Measurements from ENCODE around the gene ELOVL1. TPM values are rescaled to one million over a fixed set of nuclear protein-coding genes. Genes with fewer than 3 reads are reported as not detected.
A peak's percentile ranks its signal among the peaks of the same experiment; 100 is the strongest.

The ELOVL1 gene
- total RNA-seq, 1 experiment from 2014 or later = 21.6 TPM

- no peaks in the 10 kb centered on the region for H3K27me3 ChIP-seq (ENCODE audit: insufficient read depth, low read length)
- no peaks in the 10 kb centered on the region for H3K79me2 ChIP-seq (ENCODE audit: insufficient read depth, low read length)
- no peak overlapping the region for H2BK20ac ChIP-seq (ENCODE audit: low read depth, low read length, poor library complexity, severe bottlenecking)
- Mint-ChIP-seq H3K4me3 (no peak overlapping the region), H3K27me3 (ENCODE audit: low read depth) (peaks cover 5% of the 10 kb centered on the region; the same call in 1 of the 2 replicates), H3K4me1 (peaks cover 12 to 21% of the 10 kb centered on the region in 2 experiments), H3K36me3 (ENCODE audit: insufficient read depth in 1 of 3, low read depth in 3 of 3) (peaks cover 0 to 8% (median 5%) of the 10 kb centered on the region in 3 experiments; a peak in 5 of 7 replicates), H3K27ac (peak overlapping the region in 1 of 3 experiments; percentile 87; a peak in 1 of 7 replicates), H3K9me3 (peaks cover 14 to 19% of the 10 kb centered on the region in 2 experiments)
- no peak for TF ChIP-seq CTCF (conservative IDR thresholded peaks at IDR 0.05)
- no peak overlapping the region for H3K9ac ChIP-seq (ENCODE audit: extremely low read depth, insufficient read length, low read length)
- no peak overlapping the region for H3K14ac ChIP-seq (ENCODE audit: insufficient read depth, low read length)
- H3K23me2 ChIP-seq (ENCODE audit: insufficient read length, low read depth, low read length, poor library complexity, severe bottlenecking) = no peaks in the 10 kb centered on the region
- H2BK5ac ChIP-seq (ENCODE audit: insufficient read length, low read length) = no peak overlapping the region
- H3K9me3 ChIP-seq (ENCODE audit: control insufficient read depth, low read depth, low read length) = no peaks in the 10 kb centered on the region
- H3K18ac ChIP-seq (ENCODE audit: insufficient read length, low read depth, low read length) = no peak overlapping the region
- H3T11ph ChIP-seq (ENCODE audit: low read length) = no peak overlapping the region
- H3K23ac ChIP-seq (ENCODE audit: insufficient read length, low read depth, low read length) = no peak overlapping the region
- H4K8ac ChIP-seq (replicated peaks; ENCODE audit: insufficient read length, low read depth, low read length) = no peak overlapping the region
- no peak overlapping the region for H2AFZ ChIP-seq (ENCODE audit: low read length)
- no peaks in the 10 kb centered on the region for H3K4me1 ChIP-seq (ENCODE audit: insufficient read depth, low read length)
- H4K20me1 ChIP-seq (ENCODE audit: control insufficient read depth, insufficient read depth, insufficient read length) = no peaks in the 10 kb centered on the region
- no peaks in the 10 kb centered on the region for H3K79me1 ChIP-seq (ENCODE audit: insufficient read depth, low read depth, low read length, poor library complexity, severe bottlenecking)
- no peak overlapping the region for H3K27ac ChIP-seq (ENCODE audit: insufficient read length, low read depth, low read length)
- no peak overlapping the region for H3K56ac ChIP-seq (ENCODE audit: insufficient read length, low read depth, low read length)
- no peak overlapping the region for H2BK12ac ChIP-seq (ENCODE audit: insufficient read length, low read depth, low read length)
- no peak overlapping the region for H4K5ac ChIP-seq (ENCODE audit: insufficient read length, low read depth, low read length)
- no peak overlapping the region for H3K4ac ChIP-seq (ENCODE audit: low read depth, low read length)
- H2AK5ac ChIP-seq (ENCODE audit: insufficient read length, low read length) = no peak overlapping the region
- WGBS (ENCODE audit: extremely low coverage, insufficient read length, low lambda C conversion rate) = no CpG with 5 or more reads among the region's 5 CpGs
- H2BK120ac ChIP-seq (ENCODE audit: low read depth, low read length, poor library complexity, severe bottlenecking) = no peak overlapping the region
- H2BK15ac ChIP-seq (ENCODE audit: low read depth, low read length) = no peak overlapping the region
- DNase-seq = no peak
- H3K4me2 ChIP-seq (ENCODE audit: insufficient read depth, insufficient read length, low read length) = no peak overlapping the region
- no peak overlapping the region for H4K91ac ChIP-seq (ENCODE audit: insufficient read length, low read depth, low read length)
Measured at GRCh38 chr1:43331688-43332087, 36.1 kb downstream of the ELOVL1 start.
